ENCODE data around the gene PKM.
"Not testable (repeated sequence)": the region's sequence is repeated elsewhere in the genome, so short reads cannot be mapped to it uniquely, and the experiment has no call there.

PKM gene

DNA sequence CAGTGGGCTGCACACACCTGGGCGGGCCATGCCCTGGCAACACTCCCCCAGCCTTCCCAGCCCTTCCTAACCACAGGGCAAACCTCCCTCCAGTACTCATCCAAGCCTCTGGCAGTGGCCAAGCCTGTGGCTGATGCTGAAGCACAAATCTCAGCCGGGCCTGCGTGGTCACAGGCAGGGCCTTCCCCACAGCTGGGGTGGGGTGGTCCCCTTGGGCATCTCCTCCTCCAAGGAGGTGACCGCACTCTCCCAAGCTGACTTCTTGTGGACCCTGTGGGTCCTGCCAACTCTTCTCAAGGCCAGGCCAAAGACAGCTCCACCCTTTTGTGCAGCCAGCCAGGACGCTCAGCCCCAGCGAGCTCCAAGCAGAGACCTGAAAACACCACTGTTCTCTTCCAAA lies 54.8 kb downstream of the PKM start:
- no peak for DNase-seq (ENCODE audit: low read depth in 2 of 2)

GRCh38 chr15:72175186-72176044 lies 55.6 kb downstream of the PKM start:
- no peak for DNase-seq (ENCODE audit: low read depth in 2 of 2)

DNA sequence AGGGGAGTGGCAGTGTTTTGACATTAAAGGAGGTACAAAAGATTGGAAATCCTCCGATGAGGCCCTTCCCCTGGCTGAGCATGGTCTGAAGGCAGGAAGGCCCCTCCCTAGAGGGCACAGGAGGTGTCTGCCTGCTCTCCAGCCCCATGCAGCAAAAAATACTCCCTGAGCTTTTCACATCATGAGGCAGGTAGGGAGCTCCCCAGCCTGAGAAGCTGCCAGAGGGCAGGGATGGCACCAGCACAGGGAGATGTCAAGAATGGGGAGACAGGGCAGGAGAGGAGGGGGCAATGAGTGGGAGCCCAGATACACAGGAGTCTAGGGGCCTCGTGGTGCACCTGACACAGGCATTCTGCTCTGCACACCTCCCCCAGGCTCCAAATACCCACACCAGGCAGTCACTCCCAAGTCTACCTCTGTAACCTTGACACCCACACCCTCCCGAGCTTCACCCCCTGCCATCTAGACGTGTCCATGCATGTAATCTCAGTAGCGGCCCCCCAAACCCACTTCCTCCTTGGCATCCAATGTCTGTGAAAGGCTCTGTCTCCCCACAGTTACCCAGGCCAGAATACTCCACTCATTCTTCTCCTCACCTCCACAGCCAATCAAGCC lies 56.3 kb downstream of the PKM start:
- no peak for DNase-seq (ENCODE audit: low read depth in 2 of 2)

- DNase-seq (ENCODE audit: low read depth in 2 of 2) = no peak
Measured at GRCh38 chr15:72173864-72174550, 57.0 kb downstream of the PKM start.

DNA sequence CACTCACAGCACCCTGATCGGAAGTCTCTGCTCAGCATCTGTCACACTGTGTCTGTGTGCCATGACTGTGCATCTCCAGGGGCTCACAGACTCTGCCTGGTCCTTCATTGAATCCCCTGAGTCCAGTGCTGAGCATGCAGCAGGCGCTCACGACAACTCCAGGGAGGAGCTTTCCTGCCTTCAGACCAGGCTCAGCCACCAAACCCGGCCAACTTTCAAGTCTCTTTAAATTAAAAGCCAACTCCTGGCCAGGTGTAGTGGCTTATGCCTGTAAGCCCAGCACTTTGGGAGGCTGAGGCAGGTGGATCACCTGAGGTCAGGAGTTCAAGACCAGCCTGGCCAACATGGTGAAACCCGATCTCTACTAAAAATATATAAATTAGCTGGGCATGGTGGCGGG lies 57.6 kb downstream of the PKM start:
- DNase-seq (ENCODE audit: low read depth in 2 of 2) = no peak

DNA sequence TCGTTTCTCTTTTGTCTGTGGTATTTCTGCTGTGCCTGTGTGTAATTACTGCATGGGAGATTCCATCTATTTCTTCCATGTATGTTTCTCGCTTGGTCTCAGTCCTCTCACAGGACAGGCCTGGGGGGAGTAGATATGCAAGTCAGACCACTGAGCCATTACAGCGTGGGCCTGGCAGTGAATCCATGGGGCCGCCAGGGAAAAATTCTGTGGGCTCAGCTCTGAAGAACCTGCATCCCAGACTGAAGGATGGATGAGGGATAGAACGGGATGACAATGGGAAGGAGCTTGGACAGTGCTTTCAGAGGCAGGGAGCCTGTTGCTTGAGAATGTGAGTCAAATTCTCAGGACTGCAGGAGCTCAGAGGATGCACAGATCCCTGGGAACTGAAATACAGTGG lies 58.2 kb downstream of the PKM start:
- no peak for DNase-seq (ENCODE audit: low read depth in 2 of 2)

- DNase-seq (ENCODE audit: low read depth in 2 of 2) = not testable (repeated sequence)
Measured at GRCh38 chr15:72171978-72172377, 59.0 kb downstream of the PKM start.

GRCh38 chr15:72170691-72171090 lies 60.3 kb downstream of the PKM start:
- no peak for DNase-seq (ENCODE audit: low read depth in 2 of 2)

DNA sequence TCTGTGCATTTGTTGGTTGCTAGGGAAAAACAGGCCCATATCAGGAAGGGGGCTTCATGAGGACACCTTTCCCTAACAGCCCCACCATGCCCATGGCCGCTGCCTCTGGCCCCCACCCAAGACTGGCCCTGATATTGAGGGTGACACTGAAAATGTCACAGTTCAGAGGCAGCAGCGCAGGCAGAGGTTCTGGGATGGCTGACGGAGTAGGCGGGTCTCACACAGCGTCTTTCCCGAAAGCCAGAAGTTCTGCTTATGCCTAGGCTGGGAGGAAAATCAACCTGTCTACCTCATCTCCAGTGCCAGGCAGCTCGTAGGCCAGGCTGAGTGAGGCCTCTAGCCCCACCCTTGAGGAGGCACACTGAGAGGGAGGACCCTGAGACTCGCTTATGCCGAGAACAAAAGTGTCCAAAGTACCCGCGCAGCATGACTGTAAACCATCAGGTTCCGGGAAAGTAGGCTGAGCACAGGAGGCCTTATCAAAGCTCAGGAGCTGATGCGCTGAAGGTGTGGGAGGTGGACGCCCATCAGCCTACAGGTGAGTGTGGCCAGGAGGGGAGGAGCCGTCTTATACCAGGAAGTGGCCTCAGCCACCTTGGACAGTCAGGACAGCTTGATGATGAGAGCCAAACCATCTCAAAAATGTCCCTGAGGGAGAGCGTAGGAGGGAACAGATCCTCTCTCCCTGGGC lies 60.9 kb downstream of the PKM start:
- no peak for DNase-seq (ENCODE audit: low read depth in 2 of 2)

DNA sequence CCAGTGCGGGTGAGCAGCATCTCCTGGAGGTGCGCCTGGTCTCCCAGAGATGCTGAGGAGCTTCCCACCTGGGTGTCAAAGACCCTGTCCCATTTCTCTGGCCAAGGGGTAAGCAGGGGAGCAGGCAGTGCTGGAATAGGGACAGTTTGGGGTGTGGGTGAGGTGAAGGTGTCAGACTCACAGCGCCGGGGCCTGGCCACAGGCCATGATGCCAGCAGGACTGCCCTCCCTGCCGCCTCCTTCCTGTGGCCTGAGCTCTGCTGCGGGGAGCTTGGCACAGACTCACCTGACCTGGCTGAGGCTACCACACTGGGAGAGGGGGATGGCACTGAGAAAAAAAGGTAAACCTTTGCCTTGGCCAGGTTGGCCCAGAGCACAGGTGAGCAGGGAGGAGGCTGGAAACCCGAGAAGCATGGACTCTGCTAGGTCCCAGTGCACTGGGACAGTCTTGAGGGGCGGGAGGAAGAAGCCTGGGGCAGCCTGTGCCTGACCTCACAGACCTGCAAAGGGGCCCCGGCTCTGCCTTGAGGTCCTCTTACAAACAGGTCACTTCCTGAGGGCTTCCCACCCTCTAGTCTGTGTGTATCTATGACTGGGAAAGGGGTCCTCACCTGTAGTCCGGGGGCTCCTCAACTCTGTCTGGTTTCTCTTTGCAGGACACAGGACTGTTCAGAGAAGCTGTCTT lies 61.6 kb downstream of the PKM start:
- no peak for DNase-seq (ENCODE audit: low read depth in 2 of 2)

GRCh38 chr15:72168808-72169190 lies 62.2 kb downstream of the PKM start:
- DNase-seq (ENCODE audit: low read depth in 2 of 2) = no peak

- DNase-seq (ENCODE audit: low read depth in 2 of 2) = no peak
Measured at GRCh38 chr15:72168131-72168807, 62.7 kb downstream of the PKM start.

GRCh38 chr15:72167445-72167844 lies 63.5 kb downstream of the PKM start:
- DNase-seq (ENCODE audit: low read depth in 2 of 2) = no peak

- no peak for DNase-seq (ENCODE audit: low read depth in 2 of 2)
Measured at GRCh38 chr15:72166716-72167417, 64.1 kb downstream of the PKM start.

- no peak for DNase-seq (ENCODE audit: low read depth in 2 of 2)
Measured at GRCh38 chr15:72163719-72164118, 67.3 kb downstream of the PKM start.

- DNase-seq (ENCODE audit: low read depth in 2 of 2) = no peak
Measured at GRCh38 chr15:72162569-72162968, 68.4 kb downstream of the PKM start.

- no peak for DNase-seq (ENCODE audit: low read depth in 2 of 2)
Measured at GRCh38 chr15:72161361-72162132, 69.4 kb downstream of the PKM start.

DNA sequence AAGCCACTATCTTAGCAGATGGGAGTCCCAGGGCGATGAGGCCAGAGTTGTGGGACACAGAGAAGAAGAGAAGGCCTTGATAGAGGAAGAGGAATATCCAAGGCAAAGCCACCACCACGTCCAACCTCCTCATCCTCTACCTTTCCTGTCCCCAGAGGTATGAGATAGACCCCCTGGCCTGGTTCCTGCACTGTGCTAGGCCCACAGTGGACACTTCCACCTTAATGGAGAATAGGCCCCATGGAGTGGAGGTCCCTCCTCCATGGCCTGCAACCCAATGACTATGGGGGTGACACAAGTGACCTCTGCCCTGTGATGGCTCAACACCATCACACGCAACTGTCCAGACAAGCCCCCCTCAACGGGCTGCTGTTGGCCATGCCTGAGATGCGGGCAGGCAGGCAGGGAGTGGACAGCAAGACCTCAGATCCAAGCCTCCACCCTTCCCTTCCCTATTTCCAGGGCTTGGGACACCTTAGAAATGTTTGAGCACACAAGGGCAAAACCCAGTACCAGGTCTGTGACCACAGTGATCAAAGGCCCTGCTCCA lies 70.2 kb downstream of the PKM start:
- no peak for DNase-seq (ENCODE audit: low read depth in 2 of 2)

GRCh38 chr15:72156928-72157327 lies 74.1 kb downstream of the PKM start:
- no peak for DNase-seq (ENCODE audit: low read depth in 2 of 2)

All from stimulated activated CD8-positive, alpha-beta memory T cell treated with anti-CD3 and anti-CD28 coated beads, Interleukin-2, amount 100 ng/mL, for 1 hour (primary cell).